ENCODE data around the gene SKI. TPM values are rescaled to one million over a fixed set of nuclear protein-coding genes. Genes with fewer than 3 reads are reported as not detected.
"Not testable (repeated sequence)": the region's sequence is repeated elsewhere in the genome, so short reads cannot be mapped to it uniquely, and the experiment has no call there.

SKI gene
- total RNA-seq, 1 experiment from 2014 or later: 5.6 TPM

- no peak for DNase-seq (ENCODE audit: extremely low read depth, low read depth)
Observed at GRCh38 chr1:2288816-2289536, 60.9 kb downstream of the SKI start.

GRCh38 chr1:2289607-2290006 is 61.5 kb downstream of the SKI start:
- DNase-seq (ENCODE audit: extremely low read depth, low read depth): no peak

GRCh38 chr1:2290171-2290578 is 62.1 kb downstream of the SKI start:
- DNase-seq (ENCODE audit: extremely low read depth, low read depth): no peak

- DNase-seq (ENCODE audit: extremely low read depth, low read depth): no peak
Observed at GRCh38 chr1:2290595-2291510, 62.7 kb downstream of the SKI start.

GRCh38 chr1:2291577-2291976 is 63.5 kb downstream of the SKI start:
- no peak for DNase-seq (ENCODE audit: extremely low read depth, low read depth)

- DNase-seq (ENCODE audit: extremely low read depth, low read depth): no peak
Observed at GRCh38 chr1:2292725-2293450, 64.8 kb downstream of the SKI start.

GRCh38 chr1:2294033-2294724 is 66.1 kb downstream of the SKI start:
- DNase-seq (ENCODE audit: extremely low read depth, low read depth): no peak

GRCh38 chr1:2294725-2295078 is 66.6 kb downstream of the SKI start:
- no peak for DNase-seq (ENCODE audit: extremely low read depth, low read depth)

GRCh38 chr1:2295526-2295925 is 67.4 kb downstream of the SKI start:
- DNase-seq (ENCODE audit: extremely low read depth, low read depth): no peak

- DNase-seq (ENCODE audit: extremely low read depth, low read depth): not testable (repeated sequence)
Observed at GRCh38 chr1:2296211-2296610, 68.1 kb downstream of the SKI start.

- no peak for DNase-seq (ENCODE audit: extremely low read depth, low read depth)
Observed at GRCh38 chr1:2296614-2297013, 68.5 kb downstream of the SKI start.

GRCh38 chr1:2297246-2298011 is 69.3 kb downstream of the SKI start:
- DNase-seq (ENCODE audit: extremely low read depth, low read depth): no peak

- DNase-seq (ENCODE audit: extremely low read depth, low read depth): no peak
Observed at GRCh38 chr1:2298685-2299084, 70.6 kb downstream of the SKI start.

- no peak for DNase-seq (ENCODE audit: extremely low read depth, low read depth)
Observed at GRCh38 chr1:2299131-2299627, 71.1 kb downstream of the SKI start.

GRCh38 chr1:2300004-2300771 is 72.1 kb downstream of the SKI start:
- no peak for DNase-seq (ENCODE audit: extremely low read depth, low read depth)

GRCh38 chr1:2300851-2301606 is 72.9 kb downstream of the SKI start:
- no peak for DNase-seq (ENCODE audit: extremely low read depth, low read depth)

GRCh38 chr1:2301607-2302291 is 73.6 kb downstream of the SKI start:
- no peak for DNase-seq (ENCODE audit: extremely low read depth, low read depth)
